ENCODE measurements around the gene IL13.

The IL13 gene

DNA sequence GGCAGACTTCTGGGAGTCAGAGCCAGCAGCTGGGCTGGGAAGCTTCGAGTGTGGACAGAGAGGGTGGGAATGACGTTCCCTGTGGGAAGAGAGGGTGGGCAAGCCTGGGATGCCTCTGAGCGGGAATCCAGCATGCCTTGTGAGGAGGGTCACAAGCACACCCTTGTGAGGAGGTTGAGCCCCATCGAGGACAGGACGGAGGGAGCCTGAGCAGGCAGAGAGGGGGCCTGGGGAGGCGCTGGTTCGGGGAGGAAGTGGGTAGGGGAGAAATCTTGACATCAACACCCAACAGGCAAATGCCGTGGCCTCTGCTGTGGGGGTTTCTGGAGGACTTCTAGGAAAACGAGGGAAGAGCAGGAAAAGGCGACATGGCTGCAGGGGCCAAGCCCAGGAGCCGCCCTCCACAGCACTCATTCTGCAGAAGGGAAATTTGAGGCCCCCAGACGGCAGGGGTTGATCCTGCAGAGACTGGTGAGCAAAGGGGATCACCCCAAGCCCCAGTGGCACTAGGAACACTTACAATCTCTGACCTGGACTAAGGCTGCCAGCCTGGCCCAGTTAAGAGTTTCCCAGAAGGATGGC, 1.1 kb upstream of the IL13 start:
- DNase-seq = no peak

DNA sequence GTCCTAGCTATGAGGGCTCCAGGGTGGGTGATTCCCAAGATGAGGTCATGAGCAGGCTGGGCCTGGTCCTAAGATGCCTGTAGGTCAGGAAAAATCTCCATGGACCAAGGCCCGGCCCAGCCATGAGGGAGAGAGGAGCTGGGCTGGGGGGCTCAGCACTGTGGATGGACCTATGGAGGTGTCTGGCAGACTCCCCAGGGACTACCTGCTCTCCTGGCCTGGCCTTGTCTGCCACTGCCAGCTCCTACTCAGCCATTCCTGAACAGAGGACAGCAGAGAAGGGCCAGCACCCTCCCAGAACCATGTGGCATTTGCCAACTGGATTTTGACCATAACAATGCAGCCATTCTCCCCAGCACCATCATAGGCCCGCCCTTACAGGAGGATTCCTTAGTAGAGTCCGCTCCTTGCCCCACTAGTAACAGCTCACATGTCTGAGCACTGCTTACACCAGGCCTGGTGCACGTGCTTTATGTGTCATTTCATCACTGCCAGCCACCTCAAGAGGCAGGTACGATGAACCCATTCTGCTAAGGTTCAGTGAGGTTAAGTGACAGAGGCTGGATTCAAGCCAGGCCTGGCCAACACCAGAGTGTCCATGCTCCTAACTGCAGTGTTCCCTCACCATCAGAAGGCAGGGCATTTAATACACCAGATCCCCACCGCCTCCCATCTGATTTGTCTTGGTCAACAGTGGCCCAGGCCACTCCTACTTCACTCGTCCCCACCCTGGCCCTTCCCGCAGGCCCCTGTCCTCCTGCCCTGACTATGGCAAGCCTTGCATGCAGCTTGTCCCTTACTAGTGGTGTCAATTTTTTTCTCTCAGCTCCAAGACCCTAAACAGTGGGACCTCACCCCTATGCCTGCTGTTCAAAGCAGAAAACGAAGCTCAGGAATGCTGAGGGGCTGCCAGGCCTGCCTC, 669 bp downstream of the IL13 start:
- no peak for DNase-seq

GRCh38 chr5:132659598-132660493, 1.9 kb downstream of the IL13 start:
- no peak for DNase-seq

GRCh38 chr5:132661231-132662003, 3.4 kb downstream of the IL13 start:
- DNase-seq = no peak

DNA sequence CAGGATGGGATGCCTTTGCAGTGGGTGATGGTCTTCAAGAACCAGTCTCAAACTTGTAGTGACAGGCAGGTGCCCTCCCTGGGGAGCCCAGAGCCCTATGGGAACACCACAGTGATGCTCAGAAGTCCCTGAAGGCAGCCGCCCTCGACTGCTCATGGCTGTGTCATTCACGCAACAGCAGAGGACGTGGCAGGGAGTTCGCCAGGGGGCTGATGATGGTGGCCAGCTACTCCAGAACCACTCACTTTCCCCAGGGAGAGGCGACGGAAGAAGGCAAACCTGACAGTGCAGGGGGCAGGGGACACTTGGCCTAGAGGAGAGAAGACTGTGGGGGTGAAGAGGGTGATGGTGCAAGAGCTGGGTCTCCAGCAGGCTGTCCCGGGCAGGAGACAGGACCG, 4.0 kb downstream of the IL13 start:
- no peak for DNase-seq

GRCh38 chr5:132662925-132663770, 5.2 kb downstream of the IL13 start:
- DNase-seq = no peak

- DNase-seq = no peak
Observed at GRCh38 chr5:132663771-132664695, 6.1 kb downstream of the IL13 start.

- no peak for DNase-seq
Observed at GRCh38 chr5:132664696-132665209, 6.8 kb downstream of the IL13 start.

DNA sequence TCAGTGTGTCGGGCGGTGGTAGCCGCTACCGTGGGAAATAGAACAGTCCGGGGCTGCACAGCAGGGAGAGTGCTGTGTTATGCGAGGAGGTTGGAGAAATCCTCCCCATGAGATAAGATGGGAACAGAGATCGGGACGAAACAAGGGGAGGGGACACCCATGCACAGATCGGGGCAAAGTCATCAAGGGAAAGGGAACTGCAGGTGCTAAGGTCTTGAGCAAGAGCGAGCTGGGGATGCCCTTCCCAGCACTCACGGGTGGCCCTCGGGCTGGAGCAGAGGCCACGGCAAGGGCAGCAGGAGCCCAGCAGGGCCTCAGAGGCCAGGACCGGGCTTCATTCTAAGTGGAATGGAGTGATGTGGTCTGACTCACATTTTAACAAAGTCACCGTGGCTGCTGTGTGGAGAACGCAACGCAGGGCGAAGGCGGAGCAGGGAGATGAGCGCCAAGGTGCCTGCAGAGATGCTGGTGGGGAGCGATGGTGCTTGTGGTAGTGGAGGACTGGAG, 7.7 kb downstream of the IL13 start:
- DNase-seq = no peak

DNA sequence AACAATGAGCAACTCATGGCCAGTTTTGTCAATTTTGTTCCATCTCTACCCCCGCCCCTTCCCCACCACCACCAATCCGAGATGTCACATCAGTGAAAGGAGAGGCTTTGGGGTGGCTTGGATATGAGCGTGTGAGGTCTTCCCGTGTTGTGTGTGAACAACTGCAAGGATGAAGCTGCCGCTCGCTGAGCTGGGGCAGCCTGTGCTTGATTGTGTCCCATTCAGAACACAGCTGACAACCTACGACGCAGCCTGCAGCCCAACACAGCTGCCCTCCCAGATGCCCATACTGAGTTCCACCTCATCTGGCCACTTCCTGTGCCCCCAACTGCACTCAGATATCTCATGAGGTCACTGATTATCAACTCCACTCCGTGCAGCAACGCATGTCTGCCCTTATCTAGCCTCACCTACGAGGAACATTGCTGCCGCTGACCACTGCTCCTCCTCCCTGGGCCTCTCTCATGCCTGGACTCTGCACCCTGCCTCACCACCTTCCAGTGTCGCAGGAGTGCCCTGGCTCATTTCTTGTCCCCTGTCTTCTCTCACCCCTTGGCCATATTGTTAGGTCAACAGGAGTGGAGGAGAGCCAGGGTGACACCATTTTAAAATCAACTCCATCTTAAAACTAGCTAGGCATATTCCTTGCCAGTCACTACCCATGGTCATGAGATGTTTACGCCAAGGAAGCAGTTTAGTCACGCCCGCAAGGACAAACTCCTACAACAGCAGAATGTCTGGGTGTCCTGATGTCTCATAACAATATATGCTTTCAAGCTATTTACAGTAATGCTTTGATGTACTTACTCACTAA, 8.5 kb downstream of the IL13 start:
- no peak for DNase-seq

DNA sequence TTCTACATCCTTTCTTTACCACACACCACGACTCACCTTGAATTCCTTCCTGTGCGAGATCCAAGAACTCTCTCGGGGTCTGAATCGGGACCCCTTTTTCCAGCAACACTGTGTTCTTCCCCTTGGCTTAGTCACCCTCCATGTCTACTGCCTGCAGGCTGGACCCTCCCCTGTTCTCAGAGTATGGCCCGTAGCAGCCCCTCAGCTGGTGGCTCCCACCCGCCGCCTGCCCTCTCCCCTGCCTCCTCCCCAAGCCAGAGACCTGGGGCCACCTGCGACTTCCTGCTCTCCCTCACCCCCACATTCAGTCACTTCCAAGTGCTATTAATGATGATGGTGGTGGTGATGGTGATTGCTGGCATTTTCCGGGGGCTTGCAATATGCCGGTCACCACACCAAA, 9.3 kb downstream of the IL13 start:
- DNase-seq = no peak

DNA sequence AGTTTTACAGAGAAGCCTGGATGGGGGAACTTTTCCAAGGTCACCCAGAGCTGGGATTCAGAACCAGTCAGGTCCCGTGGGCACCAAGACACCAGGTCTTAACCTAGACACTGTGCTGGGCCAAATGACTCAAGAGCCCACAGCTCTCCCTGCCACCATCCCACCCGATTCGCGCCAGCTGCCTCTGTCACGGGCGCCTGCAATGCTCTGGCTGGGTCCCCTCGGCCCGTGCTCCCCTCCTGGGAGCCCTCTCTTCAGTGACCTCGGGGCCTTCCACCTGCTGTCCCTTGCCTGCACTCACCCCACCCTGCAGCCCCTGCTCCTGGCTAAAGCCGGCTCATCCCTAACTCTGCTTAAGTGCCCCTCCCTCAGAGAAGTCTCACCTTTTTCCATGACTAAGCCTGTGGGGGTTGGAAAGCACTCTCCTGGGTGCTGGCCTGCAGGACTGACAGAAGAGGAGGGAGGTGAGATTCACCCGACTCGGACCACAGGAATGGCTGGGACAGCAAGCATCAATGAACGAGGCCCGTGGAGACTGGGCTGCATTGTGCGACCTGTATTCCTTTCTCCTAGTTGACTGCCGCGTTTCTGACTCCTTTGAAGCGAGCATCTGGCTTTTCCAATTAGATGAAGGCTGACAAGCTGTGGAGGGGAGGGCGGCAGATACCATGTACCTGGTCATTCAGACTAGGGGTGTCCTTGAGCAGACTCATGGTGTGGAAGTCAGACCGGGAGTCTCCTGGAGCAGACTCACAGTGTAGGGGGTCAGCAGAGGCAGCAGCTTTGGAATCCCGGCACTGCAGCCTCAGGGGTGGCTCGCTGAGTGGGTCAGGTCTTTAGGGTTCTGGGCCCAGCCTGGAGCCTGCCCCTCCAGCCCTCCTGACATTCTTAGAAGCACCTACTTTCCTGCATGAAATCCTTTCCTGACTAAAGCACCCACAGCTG, 10.1 kb downstream of the IL13 start:
- no peak for DNase-seq

DNA sequence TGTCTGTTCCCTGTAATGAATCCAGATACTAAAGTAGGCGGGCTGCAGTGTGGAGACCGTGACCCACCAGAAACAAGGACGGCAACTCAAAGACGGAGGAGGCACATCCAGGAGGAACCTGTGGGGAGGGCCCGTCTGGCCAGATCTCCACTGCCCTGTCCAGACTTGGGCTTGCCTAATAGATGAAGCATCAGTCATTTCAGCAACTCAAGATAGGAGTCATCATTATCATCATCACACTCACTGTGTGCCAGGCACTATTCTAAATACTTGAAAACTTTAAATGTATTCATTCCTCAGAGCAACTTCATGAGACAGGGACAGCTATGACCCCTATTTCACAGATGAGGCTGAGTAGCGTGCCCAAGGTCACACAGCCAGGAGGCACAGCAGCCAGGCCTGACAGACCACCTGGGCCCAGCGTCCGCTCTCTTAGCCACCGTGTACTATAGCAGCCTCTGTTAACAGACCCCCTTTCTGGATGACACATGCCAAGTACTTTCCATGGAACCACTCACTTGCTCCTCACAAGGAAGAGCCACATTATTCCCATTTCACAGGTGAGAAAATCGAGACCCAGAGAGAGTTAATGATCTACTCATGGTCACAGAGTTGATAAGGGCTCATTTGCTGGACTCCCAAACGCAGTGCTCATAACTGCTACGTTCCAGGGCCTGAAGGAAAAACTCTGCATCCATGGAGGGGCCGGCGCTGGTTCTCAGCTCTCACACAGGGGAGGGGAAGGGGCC, 10.9 kb downstream of the IL13 start:
- DNase-seq = no peak

DNA sequence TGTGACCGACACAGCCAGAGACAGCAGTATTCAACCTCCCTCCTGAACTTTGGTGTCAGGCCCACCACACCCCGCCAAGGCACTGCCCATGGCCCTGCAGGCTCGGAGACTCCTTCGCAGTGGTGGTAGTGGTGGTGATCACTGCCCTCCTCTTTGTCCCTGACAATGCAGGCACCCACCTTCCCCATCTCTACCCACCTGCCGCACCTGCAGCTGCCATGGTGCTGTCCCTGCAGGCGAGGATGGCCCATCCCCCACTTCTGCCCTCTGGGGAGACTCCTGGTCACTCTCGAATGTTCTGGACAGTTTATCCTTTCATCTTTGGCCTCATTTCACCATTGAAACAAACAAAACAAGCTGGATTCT, 11.5 kb downstream of the IL13 start:
- no peak for DNase-seq

DNA sequence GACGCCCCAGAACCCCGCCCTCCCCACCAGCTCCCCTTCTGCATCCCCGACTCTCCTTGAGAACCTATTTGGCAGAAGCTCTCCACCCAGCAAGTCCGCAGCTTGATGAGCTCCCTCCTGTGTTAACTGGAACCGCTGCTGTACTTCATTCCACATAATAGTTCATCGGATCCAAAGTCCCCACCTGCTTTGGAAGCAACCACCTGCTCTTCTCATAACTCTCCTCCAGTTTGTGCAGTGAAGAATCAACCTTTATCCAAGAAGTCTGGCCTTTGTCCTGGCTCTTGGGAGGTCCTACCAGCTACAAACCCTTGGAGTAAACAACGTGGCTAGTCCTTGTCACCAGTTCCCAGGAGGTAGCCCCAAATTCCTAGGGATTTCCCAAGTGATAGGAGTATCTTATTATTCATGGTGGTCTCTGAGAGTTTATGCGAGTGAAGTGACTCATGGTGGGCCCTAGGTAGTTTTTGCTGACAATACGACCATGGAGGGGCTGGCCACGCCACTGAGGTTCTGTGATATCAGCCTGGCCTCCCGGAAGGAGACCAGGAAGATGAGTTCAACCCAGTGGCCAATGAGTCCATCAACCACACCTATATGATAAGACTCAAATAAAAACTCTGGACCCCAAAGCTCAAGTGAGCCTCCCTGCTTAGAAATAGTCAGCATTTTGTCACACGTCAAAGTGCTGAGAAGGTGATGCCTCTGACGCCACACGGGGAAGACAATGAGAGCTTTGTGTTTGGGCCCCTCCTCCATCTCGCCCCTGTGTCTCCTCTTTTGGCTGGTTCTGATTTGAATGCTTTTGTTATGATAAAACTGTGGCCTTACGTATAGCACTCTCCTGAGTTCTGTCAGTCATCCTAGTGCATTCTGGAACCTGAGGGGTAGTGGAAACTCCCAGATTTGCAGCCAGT, 12.3 kb downstream of the IL13 start:
- no peak for DNase-seq

- DNase-seq = no peak
Observed at GRCh38 chr5:132671000-132671399, 13.0 kb downstream of the IL13 start.

All from stimulated activated CD4-positive, alpha-beta T cell treated with anti-CD3 and anti-CD28 coated beads, Interleukin-4, amount 100 ng/mL, for 4 hours (primary cell).